Adrenal gland (tissue), 12 donors: ENCODE data around the gene SFXN3. TPM values are rescaled to one million over a fixed set of nuclear protein-coding genes. Genes with fewer than 3 reads are reported as not detected.

Source experiments
- DNase-seq, 7 donors: peaks; one replicate each; pipeline ENCODE4 v3.0.0-alpha.2; 2019 to 2020
- H3K27ac ChIP-seq, 5 donors: fragments of 200-600 bp; sonication (generic) in 4 of 5; 1 replicate in 3 of 5; 2 replicates in 2 of 5; pipeline versions ENCODE4 v1.5.1 to v1.8.0; 2016 to 2020; ENCODE audit warnings: mild to moderate bottlenecking in 1 of 5
- H3K27me3 ChIP-seq: fragments of 200-600 bp; 2 replicates; pipeline ENCODE4 v1.8.0; 2021
- H3K36me3 ChIP-seq, 2 donors: fragments of 200-600 bp; replicated peaks in 1 of 2; 1 replicate in 1 of 2; 2 replicates in 1 of 2; pipeline versions ENCODE4 v1.5.1 to v1.8.0; 2018 to 2022
- H3K4me1 ChIP-seq, 2 donors: fragments of 200-600 bp; replicated peaks in 1 of 2; 1 replicate in 1 of 2; 2 replicates in 1 of 2; pipeline versions ENCODE4 v1.5.1 to v1.8.0; 2018 to 2021
- H3K4me3 ChIP-seq, 4 donors: fragments of 200-600 bp; sonication (generic) in 3 of 4; one replicate each; pipeline ENCODE4 v1.5.1; 2016 to 2018
- H3K9me3 ChIP-seq, 3 donors: fragments of 200-600 bp; sonication (generic) in 1 of 3; replicated peaks in 1 of 3; 1 replicate in 2 of 3; 2 replicates in 1 of 3; pipeline versions ENCODE4 v1.5.1 to v1.8.0; 2016 to 2021
- POLR2A ChIP-seq, 2 donors: fragments of 450-650 bp; IDR thresholded peaks; one replicate each; pipeline ENCODE4 v1.6.1; 2017; ENCODE audit warnings: antibody characterized with exemption in 2 of 2, mild to moderate bottlenecking in 2 of 2, moderate library complexity in 1 of 2
- WGBS, 4 donors: extraction: QIAGEN DNeasy Blood & Tissue Kit in 2 of 4; methylation state at CpG; one replicate each; pipeline versions ENCODE4 v1.1.5 to v1.1.7; 2013 to 2017; 5-methylcytosine and 5-hydroxymethylcytosine counted together
- intact Hi-C, 2 donors: fragments of 100-400 bp; cut with DNase I; formaldehyde crosslinking; loops; one replicate each; pipeline versions ENCODE4 v1.14.1 to v1.15.0; 2022 to 2023
- polyA plus RNA-seq, 3 donors: library from polyadenylated mRNA; stranded (reverse); fragments of 200-250 nt in 2 of 3; fragments of 350-450 nt in 1 of 3; fragmentation: Illumina TruSeq in 1 of 3; extraction: RNeasy Lipid Tissue Mini Kit (QIAGEN cat#74804) in 1 of 3; gene quantifications; one replicate each; pipeline ENCODE4 v1.2.3, GENCODE V29; 2013 to 2014
- total RNA-seq, 9 donors: library from RNA; depleted of rRNA in 4 of 9; stranded (reverse); fragments of >200 nt in 4 of 9; fragments of 120-200 nt in 1 of 9; fragmentation: NEBNext Ultra II Directional in 1 of 9; extraction: Animal tissue kit (Norgen Biotek cat#: 25700) in 1 of 9; gene quantifications; one replicate each; pipeline versions ENCODE4 v1.1.0 to v1.2.4, GENCODE V29; 2013 to 2023
- TF ChIP-seq, protein P1 (sequence below), 6 experiments: fragments of 450-650 bp in 4 of 6; fragments of 200-600 bp in 2 of 6; sonication (generic) in 1 of 6; IDR thresholded peaks; 1 replicate in 5 of 6; 2 replicates in 1 of 6; pipeline versions ENCODE4 v1.5.1 to v1.8.0; 2016 to 2021; ENCODE audit warnings: antibody characterized with exemption in 6 of 6, mild to moderate bottlenecking in 2 of 6, moderate library complexity in 1 of 6
- donor health status: healthy with polysubstance abuse.
- donor health status: Bipolar disorder and iron deficiency.
- donor health status: DM: yes; HTN: yes; CAD: no.
- donor health status: DM: no; HTN: no; CAD: no.
- donor health status: DM: no; HTN: no; CAD: no.
- donor health status: DM: yes; HTN: yes; CAD: no.

SFXN3 gene
- total and polyA plus RNA-seq, 12 donors: 20.4 to 54.0 (median 31.0) TPM

DNA sequence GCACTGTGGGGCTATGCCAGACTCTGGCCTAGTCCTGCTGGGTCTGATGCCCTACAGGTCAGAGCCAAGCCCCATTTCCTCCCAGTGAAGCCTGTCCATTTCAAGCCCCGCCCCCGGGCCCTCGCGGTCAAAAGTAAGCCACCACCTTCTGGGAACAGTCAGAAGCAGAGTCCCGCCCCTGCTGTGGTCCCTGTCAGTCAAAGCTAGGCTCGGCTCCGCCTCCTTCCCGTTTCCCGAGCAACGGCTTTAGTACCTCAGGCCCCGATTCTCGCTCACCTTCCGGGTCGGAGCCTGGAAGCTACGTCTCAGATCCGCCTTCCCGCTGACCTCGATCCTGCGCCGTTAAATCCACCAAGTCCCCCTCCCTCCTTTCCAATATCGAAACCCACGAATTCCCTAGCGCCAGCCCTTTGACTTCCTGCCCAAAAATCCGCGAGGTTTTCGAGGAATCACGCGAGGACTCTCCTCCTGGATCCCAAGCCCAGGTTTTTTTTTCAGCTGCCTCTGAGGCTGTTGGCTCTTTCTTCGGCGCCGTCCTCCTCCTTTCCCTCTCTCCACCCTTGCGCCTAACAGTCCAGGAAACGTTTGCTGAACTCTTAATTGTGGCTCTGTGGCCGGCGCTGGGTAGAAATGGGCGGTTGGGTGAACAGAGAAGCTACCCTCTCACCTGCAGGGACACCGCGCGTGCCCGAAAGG, 11.8 kb downstream of the SFXN3 start:
- Histone ChIP-seq H3K4me1 (peaks cover 3 to 19% of the 10 kb centered on the region in 2 donors), H3K27ac (peak overlapping the region; percentile 86 to 95 (median 89)), H3K9me3 (no peaks in the 10 kb centered on the region), H3K27me3 (peaks cover 13% of the 10 kb centered on the region), H3K4me3 (peak overlapping the region in 3 of 4 donors; percentile 52 to 58 (median 56)), H3K36me3 (peaks cover 0 to 23% of the 10 kb centered on the region in 2 donors)
- intact Hi-C loops: no loop called here
- TF ChIP-seq, protein P1, sequence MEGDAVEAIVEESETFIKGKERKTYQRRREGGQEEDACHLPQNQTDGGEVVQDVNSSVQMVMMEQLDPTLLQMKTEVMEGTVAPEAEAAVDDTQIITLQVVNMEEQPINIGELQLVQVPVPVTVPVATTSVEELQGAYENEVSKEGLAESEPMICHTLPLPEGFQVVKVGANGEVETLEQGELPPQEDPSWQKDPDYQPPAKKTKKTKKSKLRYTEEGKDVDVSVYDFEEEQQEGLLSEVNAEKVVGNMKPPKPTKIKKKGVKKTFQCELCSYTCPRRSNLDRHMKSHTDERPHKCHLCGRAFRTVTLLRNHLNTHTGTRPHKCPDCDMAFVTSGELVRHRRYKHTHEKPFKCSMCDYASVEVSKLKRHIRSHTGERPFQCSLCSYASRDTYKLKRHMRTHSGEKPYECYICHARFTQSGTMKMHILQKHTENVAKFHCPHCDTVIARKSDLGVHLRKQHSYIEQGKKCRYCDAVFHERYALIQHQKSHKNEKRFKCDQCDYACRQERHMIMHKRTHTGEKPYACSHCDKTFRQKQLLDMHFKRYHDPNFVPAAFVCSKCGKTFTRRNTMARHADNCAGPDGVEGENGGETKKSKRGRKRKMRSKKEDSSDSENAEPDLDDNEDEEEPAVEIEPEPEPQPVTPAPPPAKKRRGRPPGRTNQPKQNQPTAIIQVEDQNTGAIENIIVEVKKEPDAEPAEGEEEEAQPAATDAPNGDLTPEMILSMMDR (IDR thresholded peaks at IDR 0.05): no peak
- TF ChIP-seq POLR2A (IDR thresholded peaks at IDR 0.05): peak; percentile 38 to 65
- DNase-seq: peak; percentile 96 to 99 (median 98)
- 2 to 5% (median 3%) methylated on average over 33 to 40 of the region's 40 CpGs for WGBS, 4 donors

- intact Hi-C loops: no loop called here
- Histone ChIP-seq H3K4me1 (peaks cover 3 to 19% of the 10 kb centered on the region in 2 donors), H3K4me3 (peak overlapping the region in 3 of 4 donors; percentile 52 to 58 (median 56)), H3K27me3 (peaks cover 18% of the 10 kb centered on the region), H3K9me3 (no peaks in the 10 kb centered on the region), H3K36me3 (peaks cover 0 to 18% of the 10 kb centered on the region in 2 donors), H3K27ac (peak overlapping the region; percentile 86 to 95 (median 89))
- no peak for DNase-seq
- TF ChIP-seq, protein P1 (IDR thresholded peaks at IDR 0.05): no peak
- no peak for TF ChIP-seq POLR2A (IDR thresholded peaks at IDR 0.05)
- WGBS, 4 donors: 11 to 29% (median 22%) methylated on average over 2 of the region's 2 CpGs
These were observed 12.3 kb downstream of the SFXN3 start for GRCh38 chr10:101043363-101043707.

DNA sequence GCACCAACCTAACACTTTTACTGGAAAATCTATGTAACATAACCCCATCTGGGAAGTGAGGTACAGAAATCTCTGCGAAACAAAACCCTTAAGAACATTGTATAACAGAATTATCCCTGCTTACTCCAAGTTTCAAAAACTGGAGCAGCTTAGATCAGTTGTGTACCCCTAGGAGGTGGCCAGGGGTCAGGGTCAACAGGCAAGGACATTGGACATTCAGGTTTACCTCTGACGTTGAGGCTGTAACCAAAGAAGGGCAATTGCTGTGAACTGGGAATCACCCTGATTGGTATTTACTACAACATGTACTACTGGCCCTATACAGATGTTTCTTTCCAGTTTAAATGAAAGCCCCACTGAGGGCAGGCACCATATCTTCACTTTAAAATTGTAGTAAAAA, 13.1 kb downstream of the SFXN3 start:
- Histone ChIP-seq H3K27ac (no peak overlapping the region), H3K9me3 (no peaks in the 10 kb centered on the region), H3K27me3 (peaks cover 25% of the 10 kb centered on the region), H3K36me3 (peaks cover 0 to 10% of the 10 kb centered on the region in 2 donors), H3K4me1 (peaks cover 3 to 19% of the 10 kb centered on the region in 2 donors), H3K4me3 (no peak overlapping the region)
- TF ChIP-seq, protein P1 (IDR thresholded peaks at IDR 0.05): no peak
- no peak for TF ChIP-seq POLR2A (IDR thresholded peaks at IDR 0.05)
- 50 to 73% (median 70%) methylated on average over 2 of the region's 2 CpGs for WGBS, 4 donors
- intact Hi-C loops: no loop called here
- no peak for DNase-seq

DNA sequence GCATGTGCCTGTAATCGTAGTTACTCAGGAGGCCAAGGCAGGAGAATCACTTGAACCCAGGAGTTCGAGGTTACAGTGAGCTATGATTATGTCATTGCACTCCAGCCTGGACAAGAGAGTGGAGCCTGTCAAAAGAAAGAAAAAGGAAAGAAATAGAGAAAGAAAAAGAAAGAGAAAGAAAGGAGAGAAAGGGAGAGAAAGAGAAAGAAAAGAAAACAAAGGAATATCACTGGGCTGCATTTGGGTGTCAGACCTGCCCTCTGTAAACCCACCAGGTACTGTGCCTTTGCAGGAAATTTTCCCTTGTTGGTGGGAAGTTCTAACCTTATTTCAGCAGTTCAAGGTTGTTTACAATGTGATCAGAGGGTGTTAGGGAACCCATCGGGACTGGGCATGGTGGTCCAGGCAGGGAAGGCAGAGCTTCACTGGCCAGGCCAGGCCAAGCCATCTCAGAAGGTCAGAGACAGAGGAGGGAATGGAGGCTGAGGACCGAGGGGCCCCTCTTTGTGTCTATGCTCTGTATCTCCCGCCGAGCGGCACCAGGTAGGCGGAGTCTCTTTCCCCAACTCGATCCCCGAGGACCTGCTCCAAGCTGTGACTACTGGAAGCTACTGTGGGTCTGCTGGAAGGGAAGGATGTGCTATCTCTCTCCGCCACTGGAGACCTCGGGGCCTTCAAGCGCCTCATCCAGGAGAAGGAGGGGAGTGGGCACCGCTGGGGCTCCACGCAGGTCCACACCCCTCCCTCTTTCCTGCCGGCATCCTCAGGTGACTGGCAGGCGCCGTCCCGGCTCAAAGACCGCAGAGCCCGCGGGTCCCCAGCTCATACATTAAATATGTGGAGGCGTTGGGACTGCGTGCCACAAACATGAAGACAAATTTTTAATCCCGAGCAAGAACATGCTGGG, 15.6 kb downstream of the SFXN3 start:
- no peak overlapping the region for H3K27ac ChIP-seq
- H3K4me1 ChIP-seq: peaks cover 3 to 24% of the 10 kb centered on the region in 2 donors
- intact Hi-C loops: no loop called here
- no peak for DNase-seq
- no peaks in the 10 kb centered on the region for H3K9me3 ChIP-seq
- H3K4me3 ChIP-seq: no peak overlapping the region
- H3K36me3 ChIP-seq: no peaks in the 10 kb centered on the region
- no peak for TF ChIP-seq POLR2A (IDR thresholded peaks at IDR 0.05)
- TF ChIP-seq, protein P1 (IDR thresholded peaks at IDR 0.05): no peak
- H3K27me3 ChIP-seq: peaks cover 44% of the 10 kb centered on the region
- 45 to 56% (median 49%) methylated on average over 13 to 25 of the region's 25 CpGs for WGBS, 4 donors
